ENCODE measurements around the gene TMEM184C.
A peak's percentile ranks its signal among the peaks of the same experiment; 100 is the strongest.

The TMEM184C gene

GRCh38 chr4:147596377-147596776 lies 20.8 kb upstream of the TMEM184C start:
- no peaks in the 10 kb centered on the region; the same call in 1 of the 2 replicates for H3K27me3 ChIP-seq (ENCODE audit: insufficient read depth, low read length)
- no peak overlapping the region for H3K27ac ChIP-seq (ENCODE audit: low read depth, low read length, poor library complexity, severe bottlenecking)
- H3K4me2 ChIP-seq (ENCODE audit: low read length) = no peak overlapping the region
- H3K4me3 ChIP-seq (ENCODE audit: low read depth, low read length, poor library complexity, severe bottlenecking) = no peak overlapping the region
- no peak overlapping the region for H2AFZ ChIP-seq (ENCODE audit: low read length)
- TF ChIP-seq CTCF (IDR thresholded peaks at IDR 0.05; ENCODE audit: low read length) (peak; percentile 17; the same call in 1 of the 2 replicates), EZH2 (IDR thresholded peaks at IDR 0.05; ENCODE audit: borderline replicate concordance, low read length) (no peak)
- H3K9ac ChIP-seq (ENCODE audit: low read length) = no peak overlapping the region
- no peaks in the 10 kb centered on the region for H3K36me3 ChIP-seq (ENCODE audit: insufficient read depth, low read length)
- no peaks in the 10 kb centered on the region for H3K79me2 ChIP-seq (ENCODE audit: insufficient read depth, low read length)
- no peaks in the 10 kb centered on the region for H4K20me1 ChIP-seq (ENCODE audit: insufficient read depth, low read length)
- H3K9me2 ChIP-seq (ENCODE audit: low read depth, low read length) = no peaks in the 10 kb centered on the region
- H3K9me3 ChIP-seq (ENCODE audit: low read length) = no peaks in the 10 kb centered on the region
- no peaks in the 10 kb centered on the region for H3F3A ChIP-seq (ENCODE audit: insufficient read depth, low read length)
- H3K4me1 ChIP-seq (ENCODE audit: insufficient read depth, low read length, severe bottlenecking) = no peaks in the 10 kb centered on the region

DNA sequence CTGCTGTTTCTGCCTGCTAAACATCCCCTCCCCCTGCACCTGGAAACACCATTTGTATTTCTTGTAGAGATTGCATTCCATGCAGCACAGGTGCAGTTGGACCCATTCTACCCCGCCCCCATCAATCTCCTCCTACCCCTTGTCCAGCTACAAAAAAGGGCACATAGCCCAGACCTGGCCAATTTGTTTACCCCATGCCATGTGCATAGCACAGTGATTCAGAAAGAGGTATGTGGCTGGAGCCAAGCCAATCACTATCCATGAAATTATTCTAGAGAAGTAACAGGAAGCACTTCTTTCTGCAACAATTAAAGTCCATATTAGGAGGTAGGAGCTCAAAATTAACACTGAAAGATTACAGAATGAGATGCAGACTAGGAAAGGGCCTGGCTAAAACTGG lies 20.2 kb upstream of the TMEM184C start:
- Histone ChIP-seq H4K20me1 (ENCODE audit: insufficient read depth, low read length) (no peaks in the 10 kb centered on the region), H3K27me3 (ENCODE audit: insufficient read depth, low read length) (no peaks in the 10 kb centered on the region; the same call in 1 of the 2 replicates), H3K27ac (ENCODE audit: low read depth, low read length, poor library complexity, severe bottlenecking) (no peak overlapping the region), H3K9me2 (ENCODE audit: low read depth, low read length) (no peaks in the 10 kb centered on the region), H2AFZ (ENCODE audit: low read length) (no peak overlapping the region), H3K4me3 (ENCODE audit: low read depth, low read length, poor library complexity, severe bottlenecking) (no peak overlapping the region), H3K79me2 (ENCODE audit: insufficient read depth, low read length) (no peaks in the 10 kb centered on the region), H3K4me2 (ENCODE audit: low read length) (no peak overlapping the region), H3F3A (ENCODE audit: insufficient read depth, low read length) (no peaks in the 10 kb centered on the region), H3K9me3 (ENCODE audit: low read length) (no peaks in the 10 kb centered on the region), H3K9ac (ENCODE audit: low read length) (no peak overlapping the region), H3K36me3 (ENCODE audit: insufficient read depth, low read length) (no peaks in the 10 kb centered on the region), H3K4me1 (ENCODE audit: insufficient read depth, low read length, severe bottlenecking) (no peaks in the 10 kb centered on the region)
- no peak for TF ChIP-seq EZH2 (IDR thresholded peaks at IDR 0.05; ENCODE audit: borderline replicate concordance, low read length)
- TF ChIP-seq CTCF (IDR thresholded peaks at IDR 0.05; ENCODE audit: low read length) = no peak

- no peak overlapping the region for H2AFZ ChIP-seq (ENCODE audit: low read length)
- no peaks in the 10 kb centered on the region for H3K4me1 ChIP-seq (ENCODE audit: insufficient read depth, low read length, severe bottlenecking)
- no peaks in the 10 kb centered on the region for H4K20me1 ChIP-seq (ENCODE audit: insufficient read depth, low read length)
- H3K4me3 ChIP-seq (ENCODE audit: low read depth, low read length, poor library complexity, severe bottlenecking) = no peak overlapping the region
- H3K27me3 ChIP-seq (ENCODE audit: insufficient read depth, low read length) = no peaks in the 10 kb centered on the region; the same call in 1 of the 2 replicates
- H3F3A ChIP-seq (ENCODE audit: insufficient read depth, low read length) = no peaks in the 10 kb centered on the region
- TF ChIP-seq CTCF (IDR thresholded peaks at IDR 0.05; ENCODE audit: low read length) (no peak), EZH2 (IDR thresholded peaks at IDR 0.05; ENCODE audit: borderline replicate concordance, low read length) (no peak)
- H3K9me3 ChIP-seq (ENCODE audit: low read length) = no peaks in the 10 kb centered on the region
- H3K9me2 ChIP-seq (ENCODE audit: low read depth, low read length) = no peaks in the 10 kb centered on the region
- no peaks in the 10 kb centered on the region for H3K36me3 ChIP-seq (ENCODE audit: insufficient read depth, low read length)
- H3K79me2 ChIP-seq (ENCODE audit: insufficient read depth, low read length) = no peaks in the 10 kb centered on the region
- H3K9ac ChIP-seq (ENCODE audit: low read length) = no peak overlapping the region
- H3K4me2 ChIP-seq (ENCODE audit: low read length) = no peak overlapping the region
- no peak overlapping the region for H3K27ac ChIP-seq (ENCODE audit: low read depth, low read length, poor library complexity, severe bottlenecking)
Measured at GRCh38 chr4:147597561-147597960, 19.6 kb upstream of the TMEM184C start.

Measured in OCI-LY1 (cell line).